T-cell (primary cell): Measurements from ENCODE around the gene FHIT. TPM values are rescaled to one million over a fixed set of nuclear protein-coding genes. Genes with fewer than 3 reads are reported as not detected.
"Not testable (repeated sequence)": the region's sequence is repeated elsewhere in the genome, so short reads cannot be mapped to it uniquely, and the experiment has no call there.

Source experiments
- ATAC-seq, 4 experiments: fragments of 200-7000 bp in 3 of 4; fragments of 150-1000 bp in 1 of 4; cut with Tn5 transposase; replicated peaks in 1 of 4; 1 replicate in 3 of 4; 2 replicates in 1 of 4; pipeline ENCODE4 v1.10.0; 2021; ENCODE audit warnings: moderate library complexity in 3 of 4, mild to moderate bottlenecking in 2 of 4, moderate number of reproducible peaks in 1 of 4
- CTCF ChIA-PET, 2 donors: fragments of 300-600 bp; sonication (Branson Sonifier 250); formaldehyde crosslinking; loops; one replicate each; lab custom pipeline; 2022; ENCODE audit warnings: antibody characterized with exemption in 2 of 2; lab: Charles Lee
- POLR2A ChIA-PET, 2 donors: fragments of 300-600 bp; sonication (Branson Sonifier 250); formaldehyde crosslinking; loops; one replicate each; lab custom pipeline; 2022; ENCODE audit warnings: antibody characterized with exemption in 2 of 2; lab: Charles Lee
- DNase-seq, 35 experiments: peaks; one replicate each; pipeline versions ENCODE4 v3.0.0 to v3.0.0-alpha.2; 2013 to 2023
- H3K27ac ChIP-seq: one replicate; pipeline ENCODE4 v1.5.1; 2013; ENCODE audit warnings: low read length
- H3K27me3 ChIP-seq, 2 experiments: replicated peaks in 1 of 2; 1 replicate in 1 of 2; 2 replicates in 1 of 2; pipeline versions ENCODE4 v1.6.1 to v1.7.0; 2013; ENCODE audit warnings: low read length in 1 of 2, mixed read lengths in 1 of 2; ENCODE audit not compliant: control insufficient read depth in 2 of 2, insufficient read depth in 2 of 2; ENCODE audit errors: extremely low read depth in 1 of 2
- H3K36me3 ChIP-seq, 2 donors: 1 replicate in 1 of 2; 2 replicates in 1 of 2; pipeline versions ENCODE4 v1.6.1 to v1.7.0; 2013; ENCODE audit warnings: low read length in 1 of 2; ENCODE audit not compliant: control insufficient read depth in 2 of 2, insufficient read depth in 1 of 2; ENCODE audit errors: extremely low read depth in 1 of 2
- H3K4me1 ChIP-seq, 2 experiments: 1 replicate in 1 of 2; 2 replicates in 1 of 2; pipeline versions ENCODE4 v1.6.1 to v1.7.0; 2013; ENCODE audit warnings: low read length in 2 of 2, mixed read lengths in 1 of 2; ENCODE audit not compliant: insufficient read depth in 2 of 2, control insufficient read depth in 1 of 2; ENCODE audit errors: extremely low read depth in 1 of 2
- H3K4me3 ChIP-seq, 2 donors: 1 replicate in 1 of 2; 2 replicates in 1 of 2; pipeline versions ENCODE4 v1.5.1 to v1.7.0; 2013; ENCODE audit warnings: mild to moderate bottlenecking in 2 of 2, low read length in 1 of 2, moderate library complexity in 1 of 2; ENCODE audit not compliant: control insufficient read depth in 1 of 2; ENCODE audit errors: extremely low read depth in 1 of 2
- H3K9me3 ChIP-seq: 2 replicates; pipeline ENCODE4 v1.7.0; 2013
- H3K27ac Mint-ChIP-seq, 2 donors: one replicate each; pipeline ENCODE4 v1.8.0; 2020 to 2021; ENCODE audit warnings: mild to moderate bottlenecking in 2 of 2, mixed read lengths in 2 of 2
- H3K27me3 Mint-ChIP-seq, 2 donors: one replicate each; pipeline ENCODE4 v1.8.0; 2021 to 2022; ENCODE audit warnings: mixed read lengths in 2 of 2
- H3K36me3 Mint-ChIP-seq: one replicate; pipeline ENCODE4 v1.8.0; 2021; ENCODE audit warnings: mixed read lengths
- H3K4me1 Mint-ChIP-seq, 3 donors: one replicate each; pipeline ENCODE4 v1.8.0; 2020 to 2022; ENCODE audit warnings: mixed read lengths in 3 of 3, mild to moderate bottlenecking in 1 of 3
- H3K4me3 Mint-ChIP-seq, 3 donors: one replicate each; pipeline ENCODE4 v1.8.0; 2020 to 2022; ENCODE audit warnings: mild to moderate bottlenecking in 3 of 3, mixed read lengths in 3 of 3, moderate library complexity in 3 of 3
- H3K9me3 Mint-ChIP-seq, 3 donors: one replicate each; pipeline ENCODE4 v1.8.0; 2020 to 2022; ENCODE audit warnings: mixed read lengths in 3 of 3
- WGBS: methylation state at CpG from one replicate; pipeline ENCODE4 v1.1.5; 2013; ENCODE audit warnings: missing lambda C conversion rate; ENCODE audit not compliant: insufficient coverage; 5-methylcytosine and 5-hydroxymethylcytosine counted together
- total RNA-seq, 35 experiments: library from RNA in 6 of 35; stranded (reverse) in 6 of 35; fragments of 120-200 nt in 1 of 35; gene quantifications; one replicate each; pipeline versions ENCODE4 v1.2.1 to v1.2.4 and lab custom pipeline; 2013 to 2026

The FHIT gene
- total RNA-seq, 5 donors from 2014 or later (not counting 1 experiment from before 2014, with no cell fraction given): 33.1 to 197 (median 78.3) TPM

DNA sequence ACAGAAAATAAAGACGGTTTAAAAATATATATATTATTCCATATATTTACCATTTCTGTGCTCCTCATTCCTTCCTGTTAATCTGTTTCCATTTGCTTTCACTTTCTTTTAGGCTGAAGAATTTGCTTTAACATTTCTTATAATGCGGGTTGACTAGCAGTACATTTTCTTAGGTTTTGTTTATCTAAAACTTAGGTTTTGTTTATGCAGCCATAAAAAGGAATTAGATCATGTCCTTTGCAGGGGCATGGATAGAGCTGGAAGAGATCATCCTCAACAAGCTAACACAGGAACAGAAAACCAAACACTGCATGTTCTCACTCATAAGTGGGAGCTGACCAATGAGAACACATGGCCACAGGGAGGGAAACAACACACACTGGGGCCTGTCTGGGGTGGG, 578.1 kb downstream of the FHIT start:
- H3K27me3 Mint-ChIP-seq: no peaks in the 10 kb centered on the region
- no peaks in the 10 kb centered on the region for H3K9me3 ChIP-seq
- no peak overlapping the region for H3K4me3 Mint-ChIP-seq
- DNase-seq (no peak), ATAC-seq (no peak)
- H3K36me3 ChIP-seq: no peaks in the 10 kb centered on the region
- H3K4me3 ChIP-seq: no peak overlapping the region
- H3K9me3 Mint-ChIP-seq: peaks cover 0 to 16% (median 4%) of the 10 kb centered on the region in 3 donors
- ChIA-PET POLR2A (interaction anchor here in 1 of 2 donors (0.6 kb wide), 1 partner anchor 52 kb away, joined by 5 read pairs; no protein-coding TSS in a partner anchor), CTCF (interaction anchor here in 1 of 2 donors (0.7 kb wide), 1 partner anchor 69 kb away, joined by 3 read pairs; no protein-coding TSS in a partner anchor)
- H3K4me1 Mint-ChIP-seq: peaks cover 0 to 2% (median 0%) of the 10 kb centered on the region in 3 donors
- H3K36me3 Mint-ChIP-seq: peaks cover 3% of the 10 kb centered on the region
- H3K27ac ChIP-seq: no peak overlapping the region
- H3K27me3 ChIP-seq: no peaks in the 10 kb centered on the region
- WGBS: no CpG with 5 or more reads among the region's 2 CpGs
- no peaks in the 10 kb centered on the region for H3K4me1 ChIP-seq
- no peak overlapping the region for H3K27ac Mint-ChIP-seq

- H3K27me3 ChIP-seq, H3K4me3 ChIP-seq, H3K9me3 ChIP-seq, H3K4me1 ChIP-seq, H3K27ac Mint-ChIP-seq, H3K27me3 Mint-ChIP-seq, H3K4me3 Mint-ChIP-seq, H3K4me1 Mint-ChIP-seq, CTCF ChIA-PET, POLR2A ChIA-PET, H3K36me3 ChIP-seq, H3K27ac ChIP-seq, DNase-seq, ATAC-seq, H3K36me3 Mint-ChIP-seq: not testable (repeated sequence)
- WGBS: no CpG with 5 or more reads among the region's 5 CpGs
- H3K9me3 Mint-ChIP-seq: peaks cover 0 to 16% (median 4%) of the 10 kb centered on the region in 3 donors
Measured at GRCh38 chr3:60672337-60672736, 578.9 kb downstream of the FHIT start.

DNA sequence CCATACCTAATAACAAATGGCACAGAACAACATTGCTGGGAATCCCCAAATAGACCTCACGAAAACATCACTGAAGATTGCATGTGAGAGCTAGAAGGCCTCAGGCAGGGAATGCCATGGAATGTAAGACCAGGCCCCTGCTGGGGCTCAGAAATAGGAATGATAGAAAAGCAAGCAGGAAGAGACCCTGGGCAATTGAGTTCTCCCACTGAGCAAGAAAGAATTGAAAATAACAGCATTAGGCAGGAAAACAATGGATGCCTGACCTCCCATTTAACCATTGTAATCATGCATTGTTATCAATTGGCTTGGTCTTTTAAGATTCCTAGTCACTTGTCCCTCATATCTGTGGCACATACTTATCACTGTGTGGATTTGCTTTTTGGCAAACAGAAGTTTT, 581.6 kb downstream of the FHIT start:
- Histone ChIP-seq H3K4me3 (no peak overlapping the region), H3K27ac (no peak overlapping the region), H3K27me3 (peaks cover 0 to 2% of the 10 kb centered on the region in 2 experiments), H3K4me1 (no peaks in the 10 kb centered on the region), H3K9me3 (peaks cover 2% of the 10 kb centered on the region), H3K36me3 (no peaks in the 10 kb centered on the region)
- H3K4me3 Mint-ChIP-seq: no peak overlapping the region
- H3K27me3 Mint-ChIP-seq: no peaks in the 10 kb centered on the region
- ChIA-PET POLR2A (no interaction called here), CTCF (no interaction called here)
- WGBS: 50% methylated on average over 1 of the region's 1 CpG
- ATAC-seq: no peak
- DNase-seq: no peak
- H3K27ac Mint-ChIP-seq: no peak overlapping the region
- peaks cover 3% of the 10 kb centered on the region for H3K36me3 Mint-ChIP-seq
- peaks cover 5 to 27% (median 5%) of the 10 kb centered on the region in 3 donors for H3K9me3 Mint-ChIP-seq
- H3K4me1 Mint-ChIP-seq: peaks cover 0 to 2% (median 0%) of the 10 kb centered on the region in 3 donors

DNA sequence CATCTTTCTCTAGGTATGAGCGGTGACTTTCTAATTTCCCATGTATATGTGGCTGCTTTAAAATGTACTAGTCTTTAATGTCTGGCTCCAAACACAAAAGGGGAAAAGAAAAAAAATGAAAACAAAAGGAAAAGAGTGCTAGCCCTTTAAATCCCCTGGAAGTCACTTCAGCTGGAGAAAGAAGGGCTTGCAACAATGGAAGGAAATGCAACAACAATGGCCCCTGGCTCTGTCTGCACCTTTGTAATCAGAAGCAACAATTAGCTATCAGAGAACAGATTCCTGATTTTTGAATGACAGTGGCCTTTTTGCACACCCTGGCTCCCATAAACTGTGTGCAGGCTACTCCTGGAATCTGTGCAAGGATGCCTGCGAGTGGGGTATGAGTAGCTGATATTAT, 591.2 kb downstream of the FHIT start:
- no CpG with 5 or more reads among the region's 2 CpGs for WGBS
- peaks cover 19 to 31% (median 26%) of the 10 kb centered on the region in 3 donors for H3K9me3 Mint-ChIP-seq
- POLR2A ChIA-PET: no interaction called here

GRCh38 chr3:60659098-60659497, 592.2 kb downstream of the FHIT start:
- Histone ChIP-seq H3K9me3 (no peaks in the 10 kb centered on the region), H3K4me1 (no peaks in the 10 kb centered on the region), H3K36me3 (no peaks in the 10 kb centered on the region), H3K27ac (no peak overlapping the region), H3K27me3 (no peaks in the 10 kb centered on the region), H3K4me3 (no peak overlapping the region)
- DNase-seq: no peak
- no peak for ATAC-seq
- CTCF ChIA-PET: no interaction called here
- WGBS: no CpG with 5 or more reads among the region's 1 CpG
- Mint-ChIP-seq H3K4me1 (no peaks in the 10 kb centered on the region), H3K27ac (no peak overlapping the region), H3K4me3 (no peak overlapping the region), H3K36me3 (no peaks in the 10 kb centered on the region), H3K27me3 (no peaks in the 10 kb centered on the region), H3K9me3 (peaks cover 16 to 29% (median 24%) of the 10 kb centered on the region in 3 donors)
- POLR2A ChIA-PET: interaction anchor here in 1 of 2 donors (0.7 kb wide), 1 partner anchor 411 kb away, joined by 3 read pairs; no protein-coding TSS in a partner anchor

More for the DNA sequence above, 591.2 kb downstream of the FHIT start:
- Histone ChIP-seq H3K9me3 (no peaks in the 10 kb centered on the region), H3K36me3 (no peaks in the 10 kb centered on the region), H3K27me3 (no peaks in the 10 kb centered on the region), H3K4me1 (no peaks in the 10 kb centered on the region), H3K27ac (no peak overlapping the region), H3K4me3 (no peak overlapping the region)
- Mint-ChIP-seq H3K4me1 (no peaks in the 10 kb centered on the region), H3K27me3 (no peaks in the 10 kb centered on the region), H3K4me3 (no peak overlapping the region), H3K27ac (no peak overlapping the region), H3K36me3 (no peaks in the 10 kb centered on the region)
- CTCF ChIA-PET: no interaction called here
- DNase-seq (no peak), ATAC-seq (no peak)

GRCh38 chr3:60657972-60658371, 593.3 kb downstream of the FHIT start:
- no peak overlapping the region for H3K4me3 Mint-ChIP-seq
- H3K36me3 Mint-ChIP-seq: no peaks in the 10 kb centered on the region
- H3K27ac ChIP-seq: no peak overlapping the region
- ChIA-PET POLR2A (no interaction called here), CTCF (no interaction called here)
- no peaks in the 10 kb centered on the region for H3K9me3 ChIP-seq
- H3K27me3 ChIP-seq: no peaks in the 10 kb centered on the region
- ATAC-seq (no peak), DNase-seq (no peak)
- H3K27me3 Mint-ChIP-seq: no peaks in the 10 kb centered on the region
- H3K36me3 ChIP-seq: no peaks in the 10 kb centered on the region
- WGBS: 75% methylated on average over 1 of the region's 2 CpGs
- no peaks in the 10 kb centered on the region for H3K4me1 ChIP-seq
- no peaks in the 10 kb centered on the region for H3K4me1 Mint-ChIP-seq
- peaks cover 16 to 29% (median 24%) of the 10 kb centered on the region in 3 donors for H3K9me3 Mint-ChIP-seq
- H3K27ac Mint-ChIP-seq: no peak overlapping the region
- no peak overlapping the region for H3K4me3 ChIP-seq
